GM04504 (cell line): ENCODE results near the gene RAET1E.
"Not testable (repeated sequence)": the region's sequence is repeated elsewhere in the genome, so short reads cannot be mapped to it uniquely, and the experiment has no call there.

ENCODE experiments used
- DNase-seq: peaks from one replicate; pipeline ENCODE4 v3.0.0-alpha.2; 2012; ENCODE audit warnings: low read depth

Gene RAET1E

GRCh38 chr6:149897855-149898744 is at the start of gene RAET1E:
RAET1E (minus strand) TSS chr6:149898113; CDS start chr6:149890901, 7,212 bp downstream.
- no peak for DNase-seq

GRCh38 chr6:149947533-149947932 is 49.6 kb upstream of the RAET1E start:
- not testable (repeated sequence) for DNase-seq

- not testable (repeated sequence) for DNase-seq
Observed at GRCh38 chr6:149946631-149947030, 48.7 kb upstream of the RAET1E start.

GRCh38 chr6:149945276-149945675 is 47.4 kb upstream of the RAET1E start:
- DNase-seq: not testable (repeated sequence)

GRCh38 chr6:149943321-149943720 is 45.4 kb upstream of the RAET1E start:
- not testable (repeated sequence) for DNase-seq

- no peak for DNase-seq
Observed at GRCh38 chr6:149942461-149942829, 44.5 kb upstream of the RAET1E start.

- DNase-seq: peak; percentile 92
Observed at GRCh38 chr6:149941583-149942460, 43.9 kb upstream of the RAET1E start, which contains the start of gene ULBP2. ULBP2 (plus strand) TSS chr6:149942014; CDS start chr6:149942073, 59 bp downstream.

- no peak for DNase-seq
Observed at GRCh38 chr6:149940672-149940982, 42.7 kb upstream of the RAET1E start.

GRCh38 chr6:149939909-149940671 is 42.2 kb upstream of the RAET1E start:
- no peak for DNase-seq

GRCh38 chr6:149939356-149939648 is 41.4 kb upstream of the RAET1E start:
- no peak for DNase-seq

GRCh38 chr6:149938571-149939355 is 40.9 kb upstream of the RAET1E start:
- no peak for DNase-seq

- DNase-seq: not testable (repeated sequence)
Observed at GRCh38 chr6:149938013-149938570, 40.2 kb upstream of the RAET1E start.

- DNase-seq: no peak
Observed at GRCh38 chr6:149936743-149937142, 38.8 kb upstream of the RAET1E start.

GRCh38 chr6:149935668-149936067 is 37.8 kb upstream of the RAET1E start:
- no peak for DNase-seq

GRCh38 chr6:149935246-149935645 is 37.3 kb upstream of the RAET1E start:
- DNase-seq: no peak

GRCh38 chr6:149934249-149935156 is 36.6 kb upstream of the RAET1E start:
- DNase-seq: no peak

GRCh38 chr6:149933461-149933860 is 35.5 kb upstream of the RAET1E start:
- DNase-seq: no peak

- no peak for DNase-seq
Observed at GRCh38 chr6:149933036-149933435, 35.1 kb upstream of the RAET1E start.

- no peak for DNase-seq
Observed at GRCh38 chr6:149931501-149931900, 33.6 kb upstream of the RAET1E start.

- DNase-seq: no peak
Observed at GRCh38 chr6:149929422-149929821, 31.5 kb upstream of the RAET1E start.
